Liver (tissue), 9 donors: ENCODE data around the gene POU3F3. TPM values are rescaled to one million over a fixed set of nuclear protein-coding genes. Genes with fewer than 3 reads are reported as not detected.

Experiments used
- DNase-seq: peaks from one replicate; pipeline ENCODE4 v3.0.0-alpha.2; 2017; ENCODE audit warnings: low spot score
- H3K27ac ChIP-seq, 2 donors: one replicate each; pipeline ENCODE4 v1.7.0; 2013; ENCODE audit warnings: inconsistent platforms in 2 of 2, low read length in 2 of 2, control low read depth in 1 of 2, low read depth in 1 of 2, mild to moderate bottlenecking in 1 of 2
- H3K27me3 ChIP-seq, 4 donors: one replicate each; pipeline versions ENCODE4 v1.6.1 to v1.7.0; 2013; ENCODE audit warnings: low read length in 3 of 4, inconsistent platforms in 1 of 4, mild to moderate bottlenecking in 1 of 4, moderate library complexity in 1 of 4; ENCODE audit not compliant: control insufficient read depth in 4 of 4, insufficient read depth in 4 of 4
- H3K36me3 ChIP-seq, 4 donors: one replicate each; pipeline versions ENCODE4 v1.6.1 to v1.7.0; 2013; ENCODE audit warnings: low read length in 3 of 4, mild to moderate bottlenecking in 3 of 4, low read depth in 1 of 4, moderate library complexity in 1 of 4; ENCODE audit not compliant: control insufficient read depth in 4 of 4, insufficient read depth in 3 of 4
- H3K4me1 ChIP-seq, 4 donors: one replicate each; pipeline versions ENCODE4 v1.6.1 to v1.7.0; 2013; ENCODE audit warnings: low read length in 3 of 4, mild to moderate bottlenecking in 3 of 4, moderate library complexity in 1 of 4; ENCODE audit not compliant: control insufficient read depth in 4 of 4, insufficient read depth in 4 of 4
- H3K4me3 ChIP-seq, 3 donors: one replicate each; pipeline versions ENCODE4 v1.6.1 to v1.7.0; 2013; ENCODE audit warnings: low read length in 3 of 3, control low read depth in 1 of 3, low read depth in 1 of 3, mild to moderate bottlenecking in 1 of 3
- H3K9ac ChIP-seq, 2 donors: one replicate each; pipeline ENCODE4 v1.7.0; 2013; ENCODE audit warnings: low read length in 2 of 2, mild to moderate bottlenecking in 2 of 2, moderate library complexity in 2 of 2, control low read depth in 1 of 2, low read depth in 1 of 2
- H3K9me3 ChIP-seq, 4 donors: one replicate each; pipeline versions ENCODE4 v1.6.1 to v1.7.0; 2013; ENCODE audit warnings: low read length in 3 of 4; ENCODE audit not compliant: control insufficient read depth in 4 of 4
- FOXA1 ChIP-seq: IDR thresholded peaks from 2 replicates; pipeline ENCODE4 v1.6.1; 2016; ENCODE audit warnings: antibody characterized with exemption
- FOXA2 ChIP-seq: IDR thresholded peaks from 2 replicates; pipeline ENCODE4 v1.6.1; 2016; ENCODE audit warnings: antibody characterized with exemption
- GABPA ChIP-seq, 2 donors: IDR thresholded peaks in 1 of 2; conservative IDR thresholded peaks in 1 of 2; 2 replicates each; pipeline ENCODE4 v1.6.1; 2016; ENCODE audit warnings: antibody characterized with exemption in 2 of 2, mild to moderate bottlenecking in 1 of 2, moderate library complexity in 1 of 2
- HNF4A ChIP-seq, 2 donors: conservative IDR thresholded peaks; 2 replicates each; pipeline ENCODE4 v1.6.1; 2016; ENCODE audit warnings: antibody characterized with exemption in 2 of 2, mild to moderate bottlenecking in 2 of 2
- HNF4G ChIP-seq: IDR thresholded peaks from 2 replicates; pipeline ENCODE4 v1.6.1; 2016; ENCODE audit warnings: antibody characterized with exemption
- JUND ChIP-seq, 2 donors: IDR thresholded peaks; 2 replicates each; pipeline ENCODE4 v1.6.1; 2016; ENCODE audit warnings: antibody characterized with exemption in 2 of 2
- NR2F2 ChIP-seq: IDR thresholded peaks from 2 replicates; pipeline ENCODE4 v1.6.1; 2016; ENCODE audit warnings: antibody characterized with exemption
- RAD21 ChIP-seq, 2 donors: IDR thresholded peaks; 2 replicates each; pipeline ENCODE4 v1.6.1; 2016; ENCODE audit warnings: antibody characterized with exemption in 2 of 2, mild to moderate bottlenecking in 2 of 2
- RXRA ChIP-seq, 2 donors: IDR thresholded peaks; 2 replicates each; pipeline ENCODE4 v1.6.1; 2017 to 2018; ENCODE audit warnings: antibody characterized with exemption in 2 of 2, mild to moderate bottlenecking in 1 of 2
- SP1 ChIP-seq: IDR thresholded peaks from 2 replicates; pipeline ENCODE4 v1.6.1; 2018; ENCODE audit warnings: antibody characterized with exemption, mild to moderate bottlenecking
- YY1 ChIP-seq: IDR thresholded peaks from 2 replicates; pipeline ENCODE4 v1.6.1; 2016; ENCODE audit warnings: antibody characterized with exemption, mild to moderate bottlenecking
- WGBS: extraction: QIAGEN DNeasy Blood & Tissue Kit; methylation state at CpG from one replicate; pipeline ENCODE4 v1.1.7; 2013; 5-methylcytosine and 5-hydroxymethylcytosine counted together
- polyA plus RNA-seq, 2 donors: library from polyadenylated mRNA; stranded (reverse) in 1 of 2; unstranded in 1 of 2; fragments of 200-250 nt in 1 of 2; fragments of >200 nt in 1 of 2; fragmentation: Nextera tagmentation in 1 of 2; extraction: Ambion mirVana in 1 of 2; gene quantifications; one replicate each; pipeline versions ENCODE4 v1.2.1 to v1.2.3, GENCODE V29; 2013 to 2015
- total RNA-seq, 2 donors: library from RNA; depleted of rRNA; stranded (reverse); fragments of >200 nt; gene quantifications; one replicate each; pipeline ENCODE4 v1.2.3, GENCODE V29; 2014
- TF ChIP-seq, protein P1 (sequence below): IDR thresholded peaks from 2 replicates; pipeline ENCODE4 v1.6.1; 2016; ENCODE audit warnings: antibody characterized with exemption, mild to moderate bottlenecking
- TF ChIP-seq, protein P2 (sequence below): IDR thresholded peaks from 2 replicates; pipeline ENCODE4 v1.6.1; 2016; ENCODE audit warnings: antibody characterized with exemption
- TF ChIP-seq, protein P3 (sequence below): IDR thresholded peaks from 2 replicates; pipeline ENCODE4 v1.6.1; 2016; ENCODE audit warnings: antibody characterized with exemption
- TF ChIP-seq, protein P4 (sequence below): IDR thresholded peaks from 2 replicates; pipeline ENCODE4 v1.6.1; 2016; ENCODE audit warnings: antibody characterized with exemption
- TF ChIP-seq, protein P5 (sequence below): fragments of 150-350 bp; IDR thresholded peaks from 2 replicates; pipeline ENCODE4 v1.5.1; 2017; ENCODE audit warnings: improper control_type of control experiment, low read depth, low read length; ENCODE audit not compliant: missing input control
- donor health status: healthy.
- donor health status: healthy.
- donor health status: healthy.
- donor health status: healthy.
- donor health status: healthy.

The POU3F3 gene
- total and polyA plus RNA-seq, 4 donors, result not detected

DNA sequence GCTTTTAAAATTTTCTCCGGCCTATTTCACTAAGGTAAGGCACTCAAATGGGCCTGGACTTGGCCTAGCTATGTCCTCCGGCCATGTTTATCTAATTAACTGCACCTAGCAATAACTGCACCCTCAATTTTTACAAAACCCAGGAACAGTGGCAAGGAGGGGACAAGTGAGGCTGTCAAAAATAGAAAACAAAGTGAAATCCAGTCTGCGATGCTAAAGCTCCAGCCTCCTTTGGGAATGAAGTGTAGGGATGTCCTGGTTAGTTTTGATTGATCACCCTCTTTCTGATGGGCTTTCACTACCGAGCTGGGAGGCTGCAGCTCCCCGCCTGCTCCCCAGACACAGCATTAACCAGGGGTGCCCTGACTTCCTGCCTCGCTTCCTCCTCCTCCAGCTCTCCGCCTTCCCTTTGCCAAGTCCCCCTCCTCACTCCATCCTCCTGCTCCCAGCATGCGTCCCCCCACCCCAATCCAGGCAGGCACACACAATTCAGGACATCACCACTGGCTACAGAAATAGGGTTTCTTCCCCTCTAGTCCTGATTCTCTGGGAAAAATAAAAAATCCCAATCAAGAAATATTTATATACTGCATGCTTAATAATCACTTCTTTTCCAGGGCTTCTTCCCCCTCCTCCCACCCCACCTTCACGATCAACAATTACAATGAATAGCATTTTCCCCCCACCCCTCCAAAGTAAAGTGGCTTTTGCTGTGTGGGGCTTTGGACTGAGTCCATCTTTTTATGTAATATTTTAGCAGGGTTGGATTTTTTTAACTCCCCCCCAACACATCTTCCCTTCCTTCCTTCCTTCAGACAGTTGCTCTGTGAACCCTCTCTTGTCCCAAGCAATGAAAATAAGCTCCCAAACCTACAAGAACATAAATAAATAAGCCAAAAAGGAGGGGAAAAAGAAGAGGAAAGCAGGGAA is 3.3 kb upstream of the POU3F3 start (continued):
- TF ChIP-seq, protein P1, sequence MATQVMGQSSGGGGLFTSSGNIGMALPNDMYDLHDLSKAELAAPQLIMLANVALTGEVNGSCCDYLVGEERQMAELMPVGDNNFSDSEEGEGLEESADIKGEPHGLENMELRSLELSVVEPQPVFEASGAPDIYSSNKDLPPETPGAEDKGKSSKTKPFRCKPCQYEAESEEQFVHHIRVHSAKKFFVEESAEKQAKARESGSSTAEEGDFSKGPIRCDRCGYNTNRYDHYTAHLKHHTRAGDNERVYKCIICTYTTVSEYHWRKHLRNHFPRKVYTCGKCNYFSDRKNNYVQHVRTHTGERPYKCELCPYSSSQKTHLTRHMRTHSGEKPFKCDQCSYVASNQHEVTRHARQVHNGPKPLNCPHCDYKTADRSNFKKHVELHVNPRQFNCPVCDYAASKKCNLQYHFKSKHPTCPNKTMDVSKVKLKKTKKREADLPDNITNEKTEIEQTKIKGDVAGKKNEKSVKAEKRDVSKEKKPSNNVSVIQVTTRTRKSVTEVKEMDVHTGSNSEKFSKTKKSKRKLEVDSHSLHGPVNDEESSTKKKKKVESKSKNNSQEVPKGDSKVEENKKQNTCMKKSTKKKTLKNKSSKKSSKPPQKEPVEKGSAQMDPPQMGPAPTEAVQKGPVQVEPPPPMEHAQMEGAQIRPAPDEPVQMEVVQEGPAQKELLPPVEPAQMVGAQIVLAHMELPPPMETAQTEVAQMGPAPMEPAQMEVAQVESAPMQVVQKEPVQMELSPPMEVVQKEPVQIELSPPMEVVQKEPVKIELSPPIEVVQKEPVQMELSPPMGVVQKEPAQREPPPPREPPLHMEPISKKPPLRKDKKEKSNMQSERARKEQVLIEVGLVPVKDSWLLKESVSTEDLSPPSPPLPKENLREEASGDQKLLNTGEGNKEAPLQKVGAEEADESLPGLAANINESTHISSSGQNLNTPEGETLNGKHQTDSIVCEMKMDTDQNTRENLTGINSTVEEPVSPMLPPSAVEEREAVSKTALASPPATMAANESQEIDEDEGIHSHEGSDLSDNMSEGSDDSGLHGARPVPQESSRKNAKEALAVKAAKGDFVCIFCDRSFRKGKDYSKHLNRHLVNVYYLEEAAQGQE, result no peak
- TF ChIP-seq, protein P2, sequence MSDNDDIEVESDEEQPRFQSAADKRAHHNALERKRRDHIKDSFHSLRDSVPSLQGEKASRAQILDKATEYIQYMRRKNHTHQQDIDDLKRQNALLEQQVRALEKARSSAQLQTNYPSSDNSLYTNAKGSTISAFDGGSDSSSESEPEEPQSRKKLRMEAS, result no peak
- TF ChIP-seq JUND (IDR thresholded peaks at IDR 0.05) (no peak), HNF4G (no peak), RXRA (IDR thresholded peaks at IDR 0.05) (no peak)

DNA sequence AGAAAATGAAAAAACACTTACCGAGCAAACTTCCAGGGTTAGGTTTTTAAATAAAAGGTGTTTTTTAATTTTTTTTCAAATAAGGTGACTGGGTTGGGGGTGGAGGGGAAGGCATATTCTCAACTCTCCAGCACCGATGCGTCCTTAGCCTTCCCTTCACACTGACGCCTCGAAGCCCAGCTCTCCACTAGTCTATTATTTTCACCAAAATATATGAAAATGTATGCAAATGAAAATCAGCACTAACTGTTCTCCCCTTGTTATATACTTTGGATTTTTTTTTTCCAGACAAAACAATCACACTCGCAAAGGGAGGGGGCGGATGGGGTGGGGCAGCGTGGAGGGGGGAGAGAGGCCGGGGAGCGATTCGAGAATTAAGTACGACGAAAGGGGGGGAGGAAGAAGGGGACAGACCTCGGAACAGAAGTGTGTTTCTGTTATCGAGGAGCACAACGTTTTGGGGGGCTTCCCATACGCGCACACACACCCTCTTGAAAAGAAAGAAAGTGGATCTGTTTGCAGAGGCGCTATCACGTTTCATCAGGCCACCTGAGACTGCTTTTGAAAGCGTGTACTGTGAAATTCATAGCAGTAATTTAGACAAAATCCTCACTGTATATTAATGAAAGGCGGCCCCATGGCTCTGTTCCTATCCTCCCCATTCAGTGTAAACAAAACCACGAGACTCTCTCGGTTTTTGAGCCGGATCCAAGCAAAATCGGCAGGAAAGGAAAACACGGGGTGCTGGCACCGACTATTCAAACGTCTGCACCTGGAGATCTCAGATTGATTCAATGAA is 2.4 kb upstream of the POU3F3 start:
- H3K9ac ChIP-seq, result no peak overlapping the region
- H3K36me3 ChIP-seq, result no peaks in the 10 kb centered on the region
- no peak for DNase-seq
- TF ChIP-seq, protein P3, sequence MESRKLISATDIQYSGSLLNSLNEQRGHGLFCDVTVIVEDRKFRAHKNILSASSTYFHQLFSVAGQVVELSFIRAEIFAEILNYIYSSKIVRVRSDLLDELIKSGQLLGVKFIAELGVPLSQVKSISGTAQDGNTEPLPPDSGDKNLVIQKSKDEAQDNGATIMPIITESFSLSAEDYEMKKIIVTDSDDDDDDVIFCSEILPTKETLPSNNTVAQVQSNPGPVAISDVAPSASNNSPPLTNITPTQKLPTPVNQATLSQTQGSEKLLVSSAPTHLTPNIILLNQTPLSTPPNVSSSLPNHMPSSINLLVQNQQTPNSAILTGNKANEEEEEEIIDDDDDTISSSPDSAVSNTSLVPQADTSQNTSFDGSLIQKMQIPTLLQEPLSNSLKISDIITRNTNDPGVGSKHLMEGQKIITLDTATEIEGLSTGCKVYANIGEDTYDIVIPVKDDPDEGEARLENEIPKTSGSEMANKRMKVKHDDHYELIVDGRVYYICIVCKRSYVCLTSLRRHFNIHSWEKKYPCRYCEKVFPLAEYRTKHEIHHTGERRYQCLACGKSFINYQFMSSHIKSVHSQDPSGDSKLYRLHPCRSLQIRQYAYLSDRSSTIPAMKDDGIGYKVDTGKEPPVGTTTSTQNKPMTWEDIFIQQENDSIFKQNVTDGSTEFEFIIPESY, result no peak
- TF ChIP-seq, protein P2, result no peak
- no peak for TF ChIP-seq HNF4A (conservative IDR thresholded peaks at IDR 0.05)
- TF ChIP-seq, protein P4, sequence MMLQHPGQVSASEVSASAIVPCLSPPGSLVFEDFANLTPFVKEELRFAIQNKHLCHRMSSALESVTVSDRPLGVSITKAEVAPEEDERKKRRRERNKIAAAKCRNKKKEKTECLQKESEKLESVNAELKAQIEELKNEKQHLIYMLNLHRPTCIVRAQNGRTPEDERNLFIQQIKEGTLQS, result no peak
- no peak for TF ChIP-seq FOXA2
- TF ChIP-seq JUND (IDR thresholded peaks at IDR 0.05), result no peak
- TF ChIP-seq GABPA (IDR thresholded peaks at IDR 0.05 in 1 of 2, conservative IDR thresholded peaks at IDR 0.05 in 1 of 2), result no peak
- no peak for TF ChIP-seq RXRA (IDR thresholded peaks at IDR 0.05)
- TF ChIP-seq RAD21 (IDR thresholded peaks at IDR 0.05), result no peak
- TF ChIP-seq HNF4G, result no peak
- no peak for TF ChIP-seq SP1
- TF ChIP-seq FOXA1, result no peak
- TF ChIP-seq, protein P1, result no peak
- no peak for TF ChIP-seq YY1
- TF ChIP-seq, protein P5, sequence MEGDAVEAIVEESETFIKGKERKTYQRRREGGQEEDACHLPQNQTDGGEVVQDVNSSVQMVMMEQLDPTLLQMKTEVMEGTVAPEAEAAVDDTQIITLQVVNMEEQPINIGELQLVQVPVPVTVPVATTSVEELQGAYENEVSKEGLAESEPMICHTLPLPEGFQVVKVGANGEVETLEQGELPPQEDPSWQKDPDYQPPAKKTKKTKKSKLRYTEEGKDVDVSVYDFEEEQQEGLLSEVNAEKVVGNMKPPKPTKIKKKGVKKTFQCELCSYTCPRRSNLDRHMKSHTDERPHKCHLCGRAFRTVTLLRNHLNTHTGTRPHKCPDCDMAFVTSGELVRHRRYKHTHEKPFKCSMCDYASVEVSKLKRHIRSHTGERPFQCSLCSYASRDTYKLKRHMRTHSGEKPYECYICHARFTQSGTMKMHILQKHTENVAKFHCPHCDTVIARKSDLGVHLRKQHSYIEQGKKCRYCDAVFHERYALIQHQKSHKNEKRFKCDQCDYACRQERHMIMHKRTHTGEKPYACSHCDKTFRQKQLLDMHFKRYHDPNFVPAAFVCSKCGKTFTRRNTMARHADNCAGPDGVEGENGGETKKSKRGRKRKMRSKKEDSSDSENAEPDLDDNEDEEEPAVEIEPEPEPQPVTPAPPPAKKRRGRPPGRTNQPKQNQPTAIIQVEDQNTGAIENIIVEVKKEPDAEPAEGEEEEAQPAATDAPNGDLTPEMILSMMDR, result no peak
- TF ChIP-seq NR2F2, result no peak
- no peak overlapping the region for H3K27ac ChIP-seq
- peaks cover 5 to 35% (median 19%) of the 10 kb centered on the region in 4 donors for H3K27me3 ChIP-seq
- 4% methylated on average over 29 of the region's 29 CpGs for WGBS
- H3K4me1 ChIP-seq, result peaks cover 7 to 28% (median 20%) of the 10 kb centered on the region in 4 donors
- no peak overlapping the region for H3K4me3 ChIP-seq
- no peaks in the 10 kb centered on the region for H3K9me3 ChIP-seq
